Measurements from ENCODE around the gene SIRT4. TPM values are rescaled to one million over a fixed set of nuclear protein-coding genes. Genes with fewer than 3 reads are reported as not detected.

Gene SIRT4
- total RNA-seq, 1 experiment from 2014 or later: 2.8 TPM

GRCh38 chr12:120283318-120283717 is 18.8 kb upstream of the SIRT4 start:
- ATAC-seq (peak; percentile 79), DNase-seq (ENCODE audit: low spot score) (no peak)
- Mint-ChIP-seq H3K27me3 (ENCODE audit: low read depth) (no peaks in the 10 kb centered on the region; the same call in 1 of the 2 replicates), H3K27ac (no peak overlapping the region), H3K9me3 (peaks cover 5% of the 10 kb centered on the region), H3K4me3 (no peak overlapping the region), H3K4me1 (peaks cover 11% of the 10 kb centered on the region), H3K36me3 (peaks cover 4% of the 10 kb centered on the region)
- ChIA-PET POLR2A (interaction anchor here (1.0 to 2.2 kb wide), 3 partner anchors 8 to 48 kb away, joined by 3 to 15 read pairs (median 4); partner anchors contain the start of gene RNU4-2), CTCF (interaction anchor here (1.0 to 7.0 kb wide), 6 partner anchors 18 to 82 kb away, joined by 4 to 50 read pairs (median 6); partner anchors contain the start of genes PXN, RPLP0 and SIRT4)
- TF ChIP-seq TCF7 (CRISPR knock-in tag; IDR thresholded peaks at IDR 0.05; ENCODE audit: low read depth): no peak

GRCh38 chr12:120284381-120284780 is 17.7 kb upstream of the SIRT4 start:
- DNase-seq (ENCODE audit: low spot score): no peak
- Mint-ChIP-seq H3K9me3 (peaks cover under 1% of the 10 kb centered on the region; the same call in 1 of the 2 replicates), H3K4me3 (no peak overlapping the region), H3K36me3 (peaks cover under 1% of the 10 kb centered on the region), H3K4me1 (peaks cover 11% of the 10 kb centered on the region), H3K27me3 (ENCODE audit: low read depth) (no peaks in the 10 kb centered on the region; the same call in 1 of the 2 replicates), H3K27ac (no peak overlapping the region)
- TF ChIP-seq ATF2 (CRISPR knock-in tag; IDR thresholded peaks at IDR 0.05; ENCODE audit: borderline replicate concordance, low read depth) (no peak), FOXP1 (CRISPR knock-in tag; IDR thresholded peaks at IDR 0.05; ENCODE audit: borderline replicate concordance) (no peak), ZNF138 (CRISPR knock-in tag; conservative IDR thresholded peaks at IDR 0.05) (no peak), EMX1 (CRISPR knock-in tag; IDR thresholded peaks at IDR 0.05) (no peak), AFF4 (CRISPR knock-in tag; IDR thresholded peaks at IDR 0.05; ENCODE audit: borderline replicate concordance) (no peak), SP1 (CRISPR knock-in tag; conservative IDR thresholded peaks at IDR 0.05) (no peak), MXD4 (CRISPR knock-in tag; IDR thresholded peaks at IDR 0.05; ENCODE audit: borderline replicate concordance) (no peak), ZNF121 (CRISPR knock-in tag; IDR thresholded peaks at IDR 0.05) (no peak), ATF1 (CRISPR knock-in tag; IDR thresholded peaks at IDR 0.05) (no peak), ZNF219 (CRISPR knock-in tag; IDR thresholded peaks at IDR 0.05; ENCODE audit: borderline replicate concordance) (no peak)
- CTCF ChIA-PET: interaction anchor here (1.6 to 7.0 kb wide), 3 partner anchors 18 to 56 kb away, joined by 5 to 50 read pairs (median 9); partner anchors contain the start of genes PXN and SIRT4
- no peak for ATAC-seq
- POLR2A ChIA-PET: no interaction called here

- H3K4me3 Mint-ChIP-seq: no peak overlapping the region
- H3K27me3 Mint-ChIP-seq (ENCODE audit: low read depth): no peaks in the 10 kb centered on the region; the same call in 1 of the 2 replicates
- ChIA-PET CTCF (interaction anchor here (0.7 to 7.0 kb wide), 5 partner anchors 15 to 59 kb away, joined by 3 to 50 read pairs (median 10); partner anchors contain the start of genes PXN and SIRT4), POLR2A (interaction anchor here (1.0 kb wide), 1 partner anchor 58 kb away, joined by 3 read pairs; no protein-coding TSS in a partner anchor)
- ATAC-seq (no peak), DNase-seq (ENCODE audit: low spot score) (no peak)
- no peak overlapping the region for H3K27ac Mint-ChIP-seq
- peaks cover 20% of the 10 kb centered on the region for H3K4me1 Mint-ChIP-seq
- no peaks in the 10 kb centered on the region for H3K36me3 Mint-ChIP-seq
- H3K9me3 Mint-ChIP-seq: no peaks in the 10 kb centered on the region
- TF ChIP-seq GRHL2 (CRISPR knock-in tag; IDR thresholded peaks at IDR 0.05; ENCODE audit: insufficient replicate concordance, severe bottlenecking) (no peak), MAX (CRISPR knock-in tag; IDR thresholded peaks at IDR 0.05) (no peak), AR (CRISPR knock-in tag; IDR thresholded peaks at IDR 0.05) (no peak), NFYB (CRISPR knock-in tag; conservative IDR thresholded peaks at IDR 0.05; ENCODE audit: low read depth) (no peak), FOXJ3 (CRISPR knock-in tag; IDR thresholded peaks at IDR 0.05; ENCODE audit: borderline replicate concordance) (no peak), ZNF512 (CRISPR knock-in tag; IDR thresholded peaks at IDR 0.05; ENCODE audit: borderline replicate concordance) (no peak), FOXP4 (CRISPR knock-in tag; IDR thresholded peaks at IDR 0.05) (no peak)
Observed at GRCh38 chr12:120286768-120287490, 15.2 kb upstream of the SIRT4 start.
